ENCODE data around the gene OR6M1.

GRCh38 chr11:123778511-123778910 lies 27.6 kb downstream of the OR6M1 start:
- TF ChIP-seq CTCF (conservative IDR thresholded peaks at IDR 0.05; ENCODE audit: low read length) = no peak
- TF ChIP-seq EZH2phosphoT487 (IDR thresholded peaks at IDR 0.05; ENCODE audit: borderline replicate concordance, low read depth, low read length) = no peak

All from OCI-LY7 (cell line).